Testis (tissue), 3 donors: ENCODE results near the gene JMJD8. TPM values are rescaled to one million over a fixed set of nuclear protein-coding genes. Genes with fewer than 3 reads are reported as not detected.

Source experiments
- DNase-seq: peaks from one replicate; pipeline ENCODE4 v3.0.0-alpha.2; 2019
- H3K27ac ChIP-seq, 2 donors: fragments of 200-600 bp; sonication (generic); one replicate each; pipeline ENCODE4 v1.5.1; 2019
- H3K27me3 ChIP-seq: fragments of 200-600 bp; sonication (generic); one replicate; pipeline ENCODE4 v1.5.1; 2019
- H3K36me3 ChIP-seq: fragments of 200-600 bp; sonication (generic); one replicate; pipeline ENCODE4 v1.5.1; 2017; ENCODE audit warnings: low read depth; ENCODE audit errors: missing control alignments
- H3K4me1 ChIP-seq: fragments of 200-600 bp; sonication (generic); one replicate; pipeline ENCODE4 v1.5.1; 2019
- H3K4me3 ChIP-seq, 2 donors: fragments of 200-600 bp; sonication (generic); one replicate each; pipeline ENCODE4 v1.5.1; 2017 to 2019
- H3K9me3 ChIP-seq: fragments of 200-600 bp; sonication (generic); one replicate; pipeline ENCODE4 v1.5.1; 2017
- CTCF ChIP-seq, 3 experiments: fragments of 450-650 bp in 2 of 3; fragments of 200-600 bp in 1 of 3; sonication (generic) in 1 of 3; IDR thresholded peaks; one replicate each; pipeline ENCODE4 v1.5.1; 2016 to 2019; ENCODE audit warnings: antibody characterized with exemption in 3 of 3, mild to moderate bottlenecking in 2 of 3, moderate library complexity in 1 of 3
- POLR2A ChIP-seq: fragments of 450-650 bp; IDR thresholded peaks from one replicate; pipeline ENCODE4 v1.6.1; 2017; ENCODE audit warnings: antibody characterized with exemption, mild to moderate bottlenecking, moderate library complexity
- WGBS, 2 donors: methylation state at CpG; one replicate each; pipeline ENCODE4 v1.1.5; 2018; 5-methylcytosine and 5-hydroxymethylcytosine counted together
- intact Hi-C: fragments of 100-400 bp; cut with DNase I; formaldehyde crosslinking; loops from one replicate; pipeline ENCODE4 v1.15.1; 2023; ENCODE audit warnings: low total_unique reads
- polyA plus RNA-seq: library from polyadenylated mRNA; stranded (reverse); fragments of 350-450 nt; fragmentation: Illumina TruSeq; extraction: RNeasy Lipid Tissue Mini Kit (QIAGEN cat#74804); gene quantifications from one replicate; pipeline ENCODE4 v1.2.3, GENCODE V29; 2014; ENCODE audit warnings: low read depth, low replicate concordance; ENCODE audit not compliant: insufficient read depth
- total RNA-seq, 2 donors: library from RNA; depleted of rRNA; stranded (reverse); fragments of >200 nt; gene quantifications; one replicate each; pipeline ENCODE4 v1.2.3, GENCODE V29; 2016

The JMJD8 gene
- total and polyA plus RNA-seq, 3 donors from 2014 or later: 84.2 to 101 (median 95.5) TPM

GRCh38 chr16:702341-702740, 18.2 kb upstream of the JMJD8 start:
- WGBS, 2 donors: 87 to 88% methylated on average over 14 to 19 of the region's 19 CpGs
- TF ChIP-seq CTCF (IDR thresholded peaks at IDR 0.05) (no peak), POLR2A (no peak)

GRCh38 chr16:700684-701584, 16.8 kb upstream of the JMJD8 start:
- H3K4me3 ChIP-seq: no peak overlapping the region
- H3K9me3 ChIP-seq: no peaks in the 10 kb centered on the region
- no peaks in the 10 kb centered on the region for H3K27me3 ChIP-seq
- no peaks in the 10 kb centered on the region for H3K36me3 ChIP-seq
- intact Hi-C loops: no loop called here
- H3K27ac ChIP-seq: no peak overlapping the region
- TF ChIP-seq CTCF (IDR thresholded peaks at IDR 0.05) (no peak), POLR2A (no peak)
- 3 to 5% methylated on average over 38 to 52 of the region's 76 CpGs for WGBS, 2 donors
- no peaks in the 10 kb centered on the region for H3K4me1 ChIP-seq
- no peak for DNase-seq

More at GRCh38 chr16:702341-702740, 18.2 kb upstream of the JMJD8 start:
- no peaks in the 10 kb centered on the region for H3K36me3 ChIP-seq
- H3K9me3 ChIP-seq: no peaks in the 10 kb centered on the region
- H3K27ac ChIP-seq: no peak overlapping the region
- H3K4me3 ChIP-seq: no peak overlapping the region
- DNase-seq: no peak
- no peaks in the 10 kb centered on the region for H3K4me1 ChIP-seq
- no peaks in the 10 kb centered on the region for H3K27me3 ChIP-seq
- intact Hi-C loops: no loop called here

GRCh38 chr16:698911-699671, 15.0 kb upstream of the JMJD8 start:
- intact Hi-C loops: no loop called here
- TF ChIP-seq CTCF (IDR thresholded peaks at IDR 0.05) (no peak), POLR2A (no peak)
- Histone ChIP-seq H3K9me3 (no peaks in the 10 kb centered on the region), H3K4me3 (no peak overlapping the region), H3K27me3 (no peaks in the 10 kb centered on the region), H3K36me3 (no peaks in the 10 kb centered on the region), H3K4me1 (peaks cover 4% of the 10 kb centered on the region), H3K27ac (no peak overlapping the region)
- WGBS, 2 donors: 79 to 82% methylated on average over 7 to 19 of the region's 19 CpGs
- no peak for DNase-seq

- Histone ChIP-seq H3K4me3 (peak overlapping the region in 1 of 2 donors; percentile 31), H3K27me3 (no peaks in the 10 kb centered on the region)
Observed at GRCh38 chr16:695355-696089, 11.4 kb upstream of the JMJD8 start.

More at GRCh38 chr16:695355-696089, 11.4 kb upstream of the JMJD8 start:
- TF ChIP-seq CTCF (IDR thresholded peaks at IDR 0.05) (no peak), POLR2A (no peak)
- DNase-seq: no peak
- Histone ChIP-seq H3K4me1 (peaks cover 7% of the 10 kb centered on the region), H3K36me3 (no peaks in the 10 kb centered on the region), H3K9me3 (no peaks in the 10 kb centered on the region), H3K27ac (no peak overlapping the region)
- WGBS, 2 donors: 4 to 6% methylated on average over 15 to 69 of the region's 71 CpGs
- intact Hi-C loops: no loop called here
